Endothelial cell of umbilical vein (primary cell): ENCODE results near the gene USP48.
"Not testable (repeated sequence)": the region's sequence is repeated elsewhere in the genome, so short reads cannot be mapped to it uniquely, and the experiment has no call there.

Experiments
- EZH2 ChIP-seq: IDR thresholded peaks from 2 replicates; pipeline ENCODE4 v1.6.1; 2012; ENCODE audit warnings: borderline replicate concordance, low read depth, mild to moderate bottlenecking, moderate library complexity, low read length, inconsistent platforms; ENCODE audit not compliant: severe bottlenecking
- GATA2 ChIP-seq: IDR thresholded peaks from 2 replicates; pipeline ENCODE4 v1.7.0; 2011; ENCODE audit warnings: low read depth, mild to moderate bottlenecking, moderate library complexity, mixed read lengths, low read length; ENCODE audit not compliant: insufficient read length, insufficient read depth
- JUN ChIP-seq: IDR thresholded peaks from 2 replicates; pipeline ENCODE4 v1.6.1; 2011; ENCODE audit warnings: borderline replicate concordance, low read depth; ENCODE audit not compliant: insufficient read length, insufficient read depth
- MYC ChIP-seq: IDR thresholded peaks from one replicate; pipeline ENCODE4 v1.6.1; 2011; ENCODE audit warnings: mild to moderate bottlenecking, low read depth, low read length
- POLR2A ChIP-seq: IDR thresholded peaks from 2 replicates; pipeline ENCODE4 v1.6.1; 2012; ENCODE audit warnings: low read depth, mild to moderate bottlenecking, control low read depth, low read length
- POLR2AphosphoS5 ChIP-seq: IDR thresholded peaks from 2 replicates; pipeline ENCODE4 v1.6.1; 2012; ENCODE audit warnings: low read depth, mild to moderate bottlenecking, control low read depth, low read length, moderate library complexity; ENCODE audit not compliant: insufficient read depth
- TF ChIP-seq, protein P1 (sequence below), 2 donors: IDR thresholded peaks; 1 replicate in 1 of 2; 2 replicates in 1 of 2; pipeline ENCODE4 v1.5.1; 2011; ENCODE audit warnings: low read length in 2 of 2, mild to moderate bottlenecking in 2 of 2, moderate library complexity in 2 of 2, control low read depth in 1 of 2, inconsistent platforms in 1 of 2, low read depth in 1 of 2; ENCODE audit not compliant: insufficient read depth in 1 of 2; ENCODE audit errors: extremely low read depth in 1 of 2
- TF ChIP-seq, protein P2 (sequence below): IDR thresholded peaks from 2 replicates; pipeline ENCODE4 v1.6.1; 2011; ENCODE audit not compliant: insufficient read depth, insufficient read length

DNA sequence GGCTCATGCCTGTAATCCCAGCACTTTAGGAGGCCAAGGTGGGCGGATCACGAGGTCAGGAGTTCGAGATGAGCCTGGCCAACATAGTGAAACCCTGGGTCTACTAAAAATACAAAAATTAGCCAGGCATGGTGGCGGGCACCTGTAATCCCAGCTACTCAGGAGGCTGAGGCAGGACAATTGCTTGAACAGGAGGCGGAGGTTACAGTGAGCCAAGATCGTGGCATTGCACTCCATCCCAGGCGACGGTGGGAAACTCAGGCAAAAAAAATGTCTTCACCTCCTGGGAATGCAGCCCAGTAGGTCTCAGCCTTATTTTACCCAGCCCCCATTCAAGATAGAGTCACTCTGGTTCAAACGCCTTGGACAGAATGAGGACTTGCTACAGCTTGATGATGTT lies 2.8 kb upstream of the USP48 start:
- not testable (repeated sequence) for TF ChIP-seq EZH2, POLR2AphosphoS5, POLR2A, JUN, MYC, GATA2
- TF ChIP-seq, protein P1, sequence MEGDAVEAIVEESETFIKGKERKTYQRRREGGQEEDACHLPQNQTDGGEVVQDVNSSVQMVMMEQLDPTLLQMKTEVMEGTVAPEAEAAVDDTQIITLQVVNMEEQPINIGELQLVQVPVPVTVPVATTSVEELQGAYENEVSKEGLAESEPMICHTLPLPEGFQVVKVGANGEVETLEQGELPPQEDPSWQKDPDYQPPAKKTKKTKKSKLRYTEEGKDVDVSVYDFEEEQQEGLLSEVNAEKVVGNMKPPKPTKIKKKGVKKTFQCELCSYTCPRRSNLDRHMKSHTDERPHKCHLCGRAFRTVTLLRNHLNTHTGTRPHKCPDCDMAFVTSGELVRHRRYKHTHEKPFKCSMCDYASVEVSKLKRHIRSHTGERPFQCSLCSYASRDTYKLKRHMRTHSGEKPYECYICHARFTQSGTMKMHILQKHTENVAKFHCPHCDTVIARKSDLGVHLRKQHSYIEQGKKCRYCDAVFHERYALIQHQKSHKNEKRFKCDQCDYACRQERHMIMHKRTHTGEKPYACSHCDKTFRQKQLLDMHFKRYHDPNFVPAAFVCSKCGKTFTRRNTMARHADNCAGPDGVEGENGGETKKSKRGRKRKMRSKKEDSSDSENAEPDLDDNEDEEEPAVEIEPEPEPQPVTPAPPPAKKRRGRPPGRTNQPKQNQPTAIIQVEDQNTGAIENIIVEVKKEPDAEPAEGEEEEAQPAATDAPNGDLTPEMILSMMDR (IDR thresholded peaks at IDR 0.05; ENCODE audit: extremely low read depth in 1 of 2, insufficient read depth in 1 of 2, low read depth in 1 of 2, low read length in 2 of 2), result not testable (repeated sequence)
- TF ChIP-seq, protein P2, sequence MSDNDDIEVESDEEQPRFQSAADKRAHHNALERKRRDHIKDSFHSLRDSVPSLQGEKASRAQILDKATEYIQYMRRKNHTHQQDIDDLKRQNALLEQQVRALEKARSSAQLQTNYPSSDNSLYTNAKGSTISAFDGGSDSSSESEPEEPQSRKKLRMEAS, result not testable (repeated sequence)
